Measurements from ENCODE around the gene RIMBP2. TPM values are rescaled to one million over a fixed set of nuclear protein-coding genes. Genes with fewer than 3 reads are reported as not detected.

Gene RIMBP2
- total RNA-seq, 1 donor from 2014 or later: not detected

DNA sequence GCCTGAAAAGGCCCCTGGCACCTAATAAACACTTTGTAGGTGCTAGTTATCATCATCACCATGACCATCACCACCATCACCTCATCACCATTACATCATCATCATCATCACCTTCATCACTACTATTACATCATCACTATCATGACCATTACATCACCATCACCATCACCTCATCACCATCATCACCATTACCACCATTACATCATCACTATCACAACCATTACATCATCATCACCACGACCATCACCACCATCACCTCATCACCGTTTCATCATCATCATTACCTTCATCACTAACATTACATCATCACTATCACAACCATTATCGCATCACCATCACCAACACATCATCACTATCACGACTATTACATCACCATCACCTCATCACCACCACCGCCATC, 132.8 kb downstream of the RIMBP2 start:
- DNase-seq: no peak
- no peaks in the 10 kb centered on the region for H3K36me3 Mint-ChIP-seq (ENCODE audit: low read depth)
- no peaks in the 10 kb centered on the region for H3K27me3 Mint-ChIP-seq
- H3K4me3 Mint-ChIP-seq: no peak overlapping the region
- peaks cover 6% of the 10 kb centered on the region for H3K9me3 Mint-ChIP-seq
- no peak overlapping the region for H3K27ac Mint-ChIP-seq
- no peaks in the 10 kb centered on the region for H3K4me1 Mint-ChIP-seq
- intact Hi-C loops (cut with micrococcal nuclease): no loop called here

DNA sequence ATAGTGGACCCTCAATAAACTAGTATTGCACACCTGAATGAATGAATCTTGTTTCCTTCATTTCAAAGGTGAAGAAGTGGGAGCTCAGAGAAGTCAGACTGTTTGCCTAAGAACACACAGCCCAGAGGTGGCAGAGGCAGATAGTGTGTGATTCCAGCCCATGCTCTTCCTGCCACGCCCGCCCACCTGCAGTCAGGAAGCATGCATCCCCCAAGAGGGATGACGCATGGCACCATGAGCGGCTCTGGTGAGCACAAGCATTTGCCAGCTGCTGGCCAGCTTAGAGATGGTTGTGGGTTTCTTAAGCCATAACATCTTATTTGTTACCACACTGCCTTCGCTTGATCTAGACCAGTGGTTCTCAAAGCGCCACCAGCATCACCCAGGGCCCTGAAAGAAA, 133.8 kb downstream of the RIMBP2 start:
- H3K36me3 Mint-ChIP-seq (ENCODE audit: low read depth): no peaks in the 10 kb centered on the region
- no peaks in the 10 kb centered on the region for H3K4me1 Mint-ChIP-seq
- no peaks in the 10 kb centered on the region for H3K9me3 Mint-ChIP-seq
- H3K4me3 Mint-ChIP-seq: no peak overlapping the region
- no peak for DNase-seq
- intact Hi-C loops (cut with micrococcal nuclease): no loop called here
- H3K27ac Mint-ChIP-seq: no peak overlapping the region
- H3K27me3 Mint-ChIP-seq: no peaks in the 10 kb centered on the region

DNA sequence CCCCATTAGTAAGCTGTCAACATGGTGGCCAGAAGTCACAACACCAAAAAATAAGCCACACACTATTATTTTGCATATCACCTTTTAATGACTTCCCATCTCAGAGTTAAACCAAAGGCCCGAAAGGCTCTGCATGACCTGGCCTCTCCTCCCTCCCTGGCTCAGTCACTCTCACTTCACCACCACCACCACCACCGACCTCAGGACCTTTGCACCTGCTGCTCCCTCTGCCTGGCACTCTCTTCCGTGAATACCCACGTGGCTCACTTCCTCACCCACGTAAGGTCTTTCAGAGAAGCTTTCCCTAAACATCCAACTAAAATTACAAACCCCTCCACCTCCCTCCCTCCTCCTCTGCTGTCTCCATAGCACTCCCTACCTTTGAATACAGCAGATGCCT, 134.3 kb downstream of the RIMBP2 start:
- Mint-ChIP-seq H3K27ac (no peak overlapping the region), H3K27me3 (no peaks in the 10 kb centered on the region), H3K9me3 (no peaks in the 10 kb centered on the region), H3K4me3 (no peak overlapping the region), H3K36me3 (ENCODE audit: low read depth) (no peaks in the 10 kb centered on the region), H3K4me1 (no peaks in the 10 kb centered on the region)
- no peak for DNase-seq
- intact Hi-C loops (cut with micrococcal nuclease): no loop called here

DNA sequence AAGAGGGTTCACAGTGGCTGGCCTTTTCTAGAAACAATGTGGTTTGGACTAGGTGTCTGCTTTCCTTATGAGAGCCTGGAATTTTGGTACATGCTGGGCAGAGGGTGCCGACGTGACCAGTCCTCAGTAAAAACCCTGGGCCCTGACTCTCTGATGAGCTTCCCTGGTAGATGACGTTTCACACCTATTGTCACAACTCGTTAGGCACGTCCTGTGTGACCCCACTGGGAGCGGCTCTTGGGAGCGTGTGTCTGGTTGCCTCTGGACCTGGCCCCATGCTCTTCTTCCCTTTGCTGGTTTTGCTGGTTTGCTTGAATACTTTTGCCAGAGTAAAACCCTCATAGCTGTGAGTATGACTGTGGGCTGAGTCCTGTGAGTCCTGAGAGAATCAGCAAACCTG, 136.9 kb downstream of the RIMBP2 start:
- H3K9me3 Mint-ChIP-seq: no peaks in the 10 kb centered on the region
- no peaks in the 10 kb centered on the region for H3K36me3 Mint-ChIP-seq (ENCODE audit: low read depth)
- DNase-seq: no peak
- intact Hi-C loops (cut with micrococcal nuclease): no loop called here
- no peaks in the 10 kb centered on the region for H3K27me3 Mint-ChIP-seq
- no peaks in the 10 kb centered on the region for H3K4me1 Mint-ChIP-seq
- no peak overlapping the region for H3K4me3 Mint-ChIP-seq
- no peak overlapping the region for H3K27ac Mint-ChIP-seq

DNA sequence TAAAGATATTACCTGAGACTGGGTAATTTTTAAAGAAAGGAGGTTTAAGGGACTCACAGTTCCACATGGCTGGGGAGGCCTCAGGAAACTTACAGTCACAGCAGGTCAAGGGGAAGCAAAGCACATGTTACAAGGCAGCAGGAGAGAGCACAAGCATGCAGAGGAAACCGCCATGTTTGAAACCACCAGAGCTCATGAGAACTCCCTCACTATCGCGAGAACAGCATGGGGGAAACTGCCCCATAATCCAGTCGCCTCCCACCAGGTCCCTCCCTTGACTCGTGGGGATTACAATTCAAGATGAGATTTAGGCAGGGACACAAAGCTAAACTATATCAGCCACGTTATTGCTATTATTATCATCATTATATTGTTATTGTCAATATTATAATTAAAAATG, 138.7 kb downstream of the RIMBP2 start:
- no peak for DNase-seq
- Mint-ChIP-seq H3K27me3 (no peaks in the 10 kb centered on the region), H3K4me1 (no peaks in the 10 kb centered on the region), H3K4me3 (no peak overlapping the region), H3K36me3 (ENCODE audit: low read depth) (no peaks in the 10 kb centered on the region), H3K27ac (no peak overlapping the region), H3K9me3 (no peaks in the 10 kb centered on the region)
- intact Hi-C loops (cut with micrococcal nuclease): no loop called here

DNA sequence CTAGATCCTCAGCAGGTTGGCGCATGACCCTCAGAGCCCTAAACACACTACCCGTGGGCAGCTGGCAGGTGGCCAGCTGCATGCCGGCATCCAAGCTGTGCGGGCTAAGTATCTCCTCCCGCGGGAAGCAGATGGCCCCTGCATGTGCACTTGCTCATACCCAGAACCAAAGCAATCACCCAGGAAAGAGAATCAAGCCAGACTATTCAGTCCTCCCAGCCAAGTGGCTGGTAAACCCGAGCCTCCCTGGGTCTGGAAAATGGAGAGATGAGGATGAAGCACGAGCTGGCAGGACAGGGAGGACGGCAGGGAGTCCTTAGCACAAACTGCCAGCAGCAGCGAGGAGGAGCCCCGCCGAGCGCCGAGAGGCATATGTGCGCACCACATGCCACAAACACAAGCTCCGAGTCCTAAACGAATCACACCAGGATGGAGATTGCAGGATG, 139.7 kb downstream of the RIMBP2 start:
- no peaks in the 10 kb centered on the region for H3K27me3 Mint-ChIP-seq
- no peaks in the 10 kb centered on the region for H3K36me3 Mint-ChIP-seq (ENCODE audit: low read depth)
- H3K4me3 Mint-ChIP-seq: no peak overlapping the region
- H3K9me3 Mint-ChIP-seq: no peaks in the 10 kb centered on the region
- H3K27ac Mint-ChIP-seq: no peak overlapping the region
- no peak for DNase-seq
- H3K4me1 Mint-ChIP-seq: no peaks in the 10 kb centered on the region
- intact Hi-C loops (cut with micrococcal nuclease): no loop called here

DNA sequence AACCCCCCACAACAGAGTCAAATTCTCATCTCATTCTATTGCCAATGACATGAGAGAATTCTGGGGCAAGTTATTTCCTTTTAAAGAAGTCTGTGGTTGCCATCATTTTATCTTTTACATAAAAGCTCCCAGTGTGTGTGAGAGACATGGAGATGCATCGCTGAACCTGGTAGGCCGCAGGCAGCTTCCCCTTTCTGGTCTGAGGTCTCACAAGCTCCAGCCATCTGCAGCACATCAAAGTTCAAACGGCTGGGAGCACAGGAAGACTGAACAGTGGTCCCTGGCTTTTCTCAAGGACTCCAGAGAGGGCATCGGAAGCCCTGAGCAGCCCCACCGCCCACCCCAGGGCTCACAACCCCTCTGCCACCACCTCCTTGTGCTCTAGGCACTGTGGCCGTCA, 141.7 kb downstream of the RIMBP2 start:
- intact Hi-C loops (cut with micrococcal nuclease): no loop called here
- no peak overlapping the region for H3K4me3 Mint-ChIP-seq
- H3K27ac Mint-ChIP-seq: no peak overlapping the region
- H3K9me3 Mint-ChIP-seq: no peaks in the 10 kb centered on the region
- no peak for DNase-seq
- H3K4me1 Mint-ChIP-seq: no peaks in the 10 kb centered on the region
- no peaks in the 10 kb centered on the region for H3K36me3 Mint-ChIP-seq (ENCODE audit: low read depth)
- H3K27me3 Mint-ChIP-seq: no peaks in the 10 kb centered on the region

DNA sequence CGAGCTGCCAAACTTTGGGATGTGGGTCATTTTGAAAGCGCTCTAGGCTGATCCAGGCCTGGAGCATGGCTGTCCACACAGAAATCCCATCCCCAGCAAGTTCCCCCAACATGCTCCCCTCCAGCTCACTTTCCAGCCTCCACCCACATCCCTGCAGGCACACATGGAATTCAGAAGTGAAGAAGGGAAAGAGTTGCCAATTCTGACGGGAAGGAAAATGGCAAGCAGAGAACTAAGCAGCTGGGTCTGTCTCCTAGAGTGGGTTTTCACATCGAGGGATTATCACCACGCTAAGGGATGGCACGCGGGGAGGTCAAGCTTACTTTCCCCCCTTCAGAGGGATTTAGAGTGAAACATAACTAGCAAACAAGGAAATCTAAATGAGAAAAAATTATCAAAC, 142.3 kb downstream of the RIMBP2 start:
- H3K9me3 Mint-ChIP-seq: no peaks in the 10 kb centered on the region
- intact Hi-C loops (cut with micrococcal nuclease): no loop called here
- H3K4me3 Mint-ChIP-seq: no peak overlapping the region
- H3K27me3 Mint-ChIP-seq: no peaks in the 10 kb centered on the region
- no peaks in the 10 kb centered on the region for H3K36me3 Mint-ChIP-seq (ENCODE audit: low read depth)
- H3K4me1 Mint-ChIP-seq: no peaks in the 10 kb centered on the region
- H3K27ac Mint-ChIP-seq: no peak overlapping the region
- DNase-seq: no peak

DNA sequence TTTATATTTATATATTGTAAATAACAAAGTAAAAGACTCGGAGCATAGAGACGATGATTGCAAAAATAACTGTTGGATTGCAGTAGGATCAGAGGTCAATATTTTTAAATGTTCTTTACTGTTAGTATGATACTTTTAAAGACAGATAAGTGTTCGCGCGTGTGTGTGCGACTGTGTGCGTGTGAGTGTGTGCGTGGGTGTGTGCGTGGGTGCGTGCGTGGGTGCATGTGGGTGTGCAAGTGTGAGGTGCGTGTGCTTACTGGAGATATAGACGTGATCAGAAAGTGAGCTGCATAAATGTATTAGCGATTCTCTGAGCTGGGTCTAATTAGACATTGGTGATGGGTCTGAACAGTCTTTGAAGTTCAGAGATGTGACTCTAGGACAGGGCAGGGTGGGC, 142.9 kb downstream of the RIMBP2 start:
- DNase-seq: no peak
- Mint-ChIP-seq H3K4me3 (no peak overlapping the region), H3K36me3 (ENCODE audit: low read depth) (no peaks in the 10 kb centered on the region), H3K4me1 (no peaks in the 10 kb centered on the region), H3K27ac (no peak overlapping the region), H3K27me3 (no peaks in the 10 kb centered on the region), H3K9me3 (no peaks in the 10 kb centered on the region)
- intact Hi-C loops (cut with micrococcal nuclease): no loop called here

DNA sequence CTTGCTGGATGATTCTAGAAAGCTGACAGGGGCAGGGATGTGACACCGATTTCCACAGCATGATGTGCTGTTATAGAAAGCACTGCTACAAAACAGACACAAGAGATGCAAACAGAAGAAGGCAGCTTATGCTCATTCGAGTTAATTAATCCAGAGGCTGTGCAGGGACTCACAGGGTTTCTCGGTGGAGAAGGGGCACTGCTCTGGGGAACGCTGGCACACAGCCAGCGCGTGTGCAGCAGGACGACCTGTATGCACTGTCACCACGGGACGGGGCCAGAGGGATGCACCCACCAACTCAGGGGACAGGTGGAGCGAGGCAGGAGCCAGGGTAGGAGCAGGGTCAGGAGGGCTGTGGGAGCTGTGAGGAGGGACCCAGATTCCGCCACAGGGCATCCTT, 143.5 kb downstream of the RIMBP2 start:
- H3K27ac Mint-ChIP-seq: no peak overlapping the region
- no peaks in the 10 kb centered on the region for H3K9me3 Mint-ChIP-seq
- DNase-seq: no peak
- H3K4me3 Mint-ChIP-seq: no peak overlapping the region
- no peaks in the 10 kb centered on the region for H3K36me3 Mint-ChIP-seq (ENCODE audit: low read depth)
- no peaks in the 10 kb centered on the region for H3K27me3 Mint-ChIP-seq
- intact Hi-C loops (cut with micrococcal nuclease): no loop called here
- H3K4me1 Mint-ChIP-seq: no peaks in the 10 kb centered on the region

DNA sequence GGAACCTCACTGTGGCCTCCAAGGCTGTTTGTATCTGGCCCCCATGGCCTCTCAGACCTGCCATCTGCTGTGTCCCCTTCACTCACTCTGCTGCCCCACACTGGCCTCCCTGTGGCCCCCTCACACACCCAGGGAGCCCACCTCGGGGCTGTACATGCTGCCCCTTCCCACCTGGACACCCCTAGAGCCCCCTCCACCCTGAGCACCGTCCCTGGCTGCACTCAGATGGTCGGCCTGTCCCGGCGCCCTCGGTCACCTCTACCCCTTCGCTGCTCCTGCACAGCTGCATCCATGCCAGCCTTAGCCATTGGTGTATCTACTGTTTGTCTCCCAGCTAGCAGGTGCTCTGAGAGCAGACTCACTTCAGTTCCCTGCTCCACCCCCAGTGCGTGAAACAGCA, 144.4 kb downstream of the RIMBP2 start:
- Mint-ChIP-seq H3K36me3 (ENCODE audit: low read depth) (no peaks in the 10 kb centered on the region), H3K9me3 (no peaks in the 10 kb centered on the region), H3K4me3 (no peak overlapping the region), H3K4me1 (no peaks in the 10 kb centered on the region), H3K27me3 (no peaks in the 10 kb centered on the region), H3K27ac (no peak overlapping the region)
- DNase-seq: no peak
- intact Hi-C loops (cut with micrococcal nuclease): no loop called here

DNA sequence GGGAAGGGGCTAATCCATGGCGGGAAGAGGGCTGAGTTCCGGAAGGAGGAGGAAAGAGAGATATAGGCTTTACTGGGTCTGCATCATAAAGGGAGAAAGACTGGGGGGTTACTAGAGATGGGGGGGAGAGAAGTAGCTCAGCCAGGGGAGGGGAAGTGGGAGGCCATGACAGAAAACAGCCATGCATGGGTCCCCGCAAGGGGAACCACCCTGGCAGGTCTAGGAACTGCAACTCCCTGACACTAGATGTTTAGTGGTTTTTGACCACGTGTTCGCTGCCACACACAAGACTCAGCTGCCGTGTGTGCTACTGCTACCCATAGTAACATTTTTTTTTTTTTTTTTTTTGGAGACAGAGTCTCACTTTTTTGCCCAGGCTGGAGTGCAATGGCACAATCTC, 145.0 kb downstream of the RIMBP2 start:
- no peaks in the 10 kb centered on the region for H3K4me1 Mint-ChIP-seq
- no peak overlapping the region for H3K27ac Mint-ChIP-seq
- no peak for DNase-seq
- intact Hi-C loops (cut with micrococcal nuclease): no loop called here
- no peaks in the 10 kb centered on the region for H3K27me3 Mint-ChIP-seq
- H3K36me3 Mint-ChIP-seq (ENCODE audit: low read depth): no peaks in the 10 kb centered on the region
- no peak overlapping the region for H3K4me3 Mint-ChIP-seq
- no peaks in the 10 kb centered on the region for H3K9me3 Mint-ChIP-seq

DNA sequence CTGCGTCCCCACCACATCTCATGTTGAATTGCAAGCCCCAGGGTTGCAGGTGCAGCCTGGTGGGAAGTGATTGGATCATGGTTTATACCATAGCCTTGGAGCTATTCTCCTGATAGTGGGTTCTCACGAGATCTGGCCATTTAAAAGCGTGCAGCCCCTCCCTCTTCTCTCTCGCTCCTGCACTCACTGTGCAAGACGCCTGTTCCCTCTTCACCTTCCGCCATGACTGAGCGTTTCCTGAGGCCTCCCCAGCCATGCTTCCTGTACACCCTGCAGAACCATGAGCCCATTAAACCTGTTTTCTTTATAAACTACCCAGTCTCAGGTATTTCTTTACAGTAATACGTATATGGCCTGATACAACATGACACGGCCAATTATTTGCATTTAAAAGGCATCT, 146.6 kb downstream of the RIMBP2 start:
- Mint-ChIP-seq H3K36me3 (ENCODE audit: low read depth) (no peaks in the 10 kb centered on the region), H3K27me3 (no peaks in the 10 kb centered on the region), H3K27ac (no peak overlapping the region), H3K4me1 (no peaks in the 10 kb centered on the region), H3K9me3 (no peaks in the 10 kb centered on the region), H3K4me3 (no peak overlapping the region)
- no peak for DNase-seq
- intact Hi-C loops (cut with micrococcal nuclease): no loop called here

DNA sequence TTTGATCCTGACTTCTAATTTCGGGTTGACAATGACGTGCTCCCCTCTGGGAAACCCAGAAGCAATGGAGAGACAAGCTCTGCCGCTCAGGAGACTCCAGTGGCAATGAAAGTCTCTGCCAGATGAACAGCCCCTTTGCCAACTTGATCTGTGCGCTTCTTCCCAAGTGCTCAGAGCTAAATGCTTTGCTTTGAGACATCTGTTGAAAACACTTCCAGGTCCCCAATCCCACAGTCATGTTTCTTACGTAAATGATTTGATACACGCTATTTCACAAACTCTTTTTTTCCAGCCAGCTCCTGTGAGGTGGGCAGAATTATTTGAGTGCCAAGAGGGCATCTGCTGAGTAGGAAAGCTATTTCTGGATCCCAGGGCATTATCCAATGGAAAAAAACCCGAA, 147.6 kb downstream of the RIMBP2 start:
- Mint-ChIP-seq H3K36me3 (ENCODE audit: low read depth) (no peaks in the 10 kb centered on the region), H3K27ac (no peak overlapping the region), H3K4me1 (no peaks in the 10 kb centered on the region), H3K27me3 (no peaks in the 10 kb centered on the region), H3K4me3 (no peak overlapping the region), H3K9me3 (no peaks in the 10 kb centered on the region)
- intact Hi-C loops (cut with micrococcal nuclease): no loop called here
- DNase-seq: no peak

DNA sequence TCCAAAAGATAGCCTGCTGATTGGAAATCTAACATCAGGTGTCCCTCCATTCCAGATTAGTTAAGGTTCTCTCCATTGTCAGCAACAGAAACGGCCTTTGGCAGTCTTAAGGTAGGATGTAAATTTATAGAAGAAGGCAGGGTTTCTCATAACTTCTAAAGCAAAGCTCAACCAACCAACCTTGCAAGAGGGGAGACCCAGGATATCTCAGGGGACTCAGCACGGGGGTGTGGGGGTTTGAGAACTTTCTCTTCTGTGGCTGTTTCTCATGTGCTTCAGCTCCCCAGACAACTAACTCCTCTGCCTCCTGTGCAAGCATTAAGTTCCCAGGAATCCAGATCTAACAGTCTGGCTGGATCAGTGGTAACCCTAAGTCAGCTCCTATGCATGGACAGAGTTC, 148.1 kb downstream of the RIMBP2 start:
- Mint-ChIP-seq H3K4me1 (no peaks in the 10 kb centered on the region), H3K9me3 (no peaks in the 10 kb centered on the region), H3K27ac (no peak overlapping the region), H3K36me3 (ENCODE audit: low read depth) (no peaks in the 10 kb centered on the region), H3K27me3 (no peaks in the 10 kb centered on the region), H3K4me3 (no peak overlapping the region)
- intact Hi-C loops (cut with micrococcal nuclease): no loop called here
- no peak for DNase-seq
